Measurements from ENCODE around the gene PARK7. TPM values are rescaled to one million over a fixed set of nuclear protein-coding genes. Genes with fewer than 3 reads are reported as not detected.
"Not testable (repeated sequence)": the region's sequence is repeated elsewhere in the genome, so short reads cannot be mapped to it uniquely, and the experiment has no call there.

Gene PARK7
- total and polyA plus RNA-seq, 5 donors from 2014 or later = 150 to 527 (median 462) TPM

DNA sequence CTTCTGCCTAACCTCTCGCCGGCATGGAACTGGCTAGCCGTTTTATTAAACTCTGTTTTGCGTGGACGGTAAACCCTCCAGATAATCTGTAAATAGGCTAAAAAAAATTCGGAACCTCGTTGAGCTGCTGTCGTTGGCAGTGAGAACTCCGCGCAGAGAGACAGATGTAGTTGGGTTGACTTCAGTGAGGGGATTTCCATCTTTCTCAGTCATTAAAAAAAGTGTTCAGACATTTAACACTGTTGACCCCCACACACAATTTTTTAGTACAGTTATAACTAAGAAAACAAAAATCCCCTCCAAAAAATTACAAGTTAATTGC is 464 bp downstream of the PARK7 start:
- peak overlapping the region; percentile 91 to 100 (median 98) for H3K4me3 Mint-ChIP-seq
- no peaks in the 10 kb centered on the region for H3K27me3 ChIP-seq (ENCODE audit: control insufficient read depth, insufficient read depth, low read length)
- peak in 1 of 2 donors; percentile 3 for ATAC-seq (ENCODE audit: low read depth in 2 of 2)
- H3K9me3 ChIP-seq (ENCODE audit: control insufficient read depth in 2 of 2, low read length in 2 of 2) = no peaks in the 10 kb centered on the region
- H3K4me1 ChIP-seq (ENCODE audit: control insufficient read depth, insufficient read depth, low read length, poor library complexity, severe bottlenecking) = peaks cover 62% of the 10 kb centered on the region
- H3K9me3 Mint-ChIP-seq = peaks cover 0 to 1% (median 0%) of the 10 kb centered on the region in 7 donors
- peaks cover 26% of the 10 kb centered on the region for H3K36me3 Mint-ChIP-seq
- peak overlapping the region; percentile 91 to 97 (median 92) for H3K27ac Mint-ChIP-seq
- peaks cover 8% of the 10 kb centered on the region for H3K27me3 Mint-ChIP-seq
- H3K4me1 Mint-ChIP-seq = peaks cover 29 to 77% (median 56%) of the 10 kb centered on the region in 4 donors
- H3K36me3 ChIP-seq (ENCODE audit: control insufficient read depth, insufficient read depth, low read length) = peaks cover 34% of the 10 kb centered on the region
- peak overlapping the region; percentile 95 for H3K27ac ChIP-seq (ENCODE audit: insufficient read depth, low read length, poor library complexity, severe bottlenecking)
- DNase-seq = peak in 1 of 3 donors; percentile 37
- H3K4me3 ChIP-seq (ENCODE audit: low read depth, low read length) = peak overlapping the region; percentile 93

DNA sequence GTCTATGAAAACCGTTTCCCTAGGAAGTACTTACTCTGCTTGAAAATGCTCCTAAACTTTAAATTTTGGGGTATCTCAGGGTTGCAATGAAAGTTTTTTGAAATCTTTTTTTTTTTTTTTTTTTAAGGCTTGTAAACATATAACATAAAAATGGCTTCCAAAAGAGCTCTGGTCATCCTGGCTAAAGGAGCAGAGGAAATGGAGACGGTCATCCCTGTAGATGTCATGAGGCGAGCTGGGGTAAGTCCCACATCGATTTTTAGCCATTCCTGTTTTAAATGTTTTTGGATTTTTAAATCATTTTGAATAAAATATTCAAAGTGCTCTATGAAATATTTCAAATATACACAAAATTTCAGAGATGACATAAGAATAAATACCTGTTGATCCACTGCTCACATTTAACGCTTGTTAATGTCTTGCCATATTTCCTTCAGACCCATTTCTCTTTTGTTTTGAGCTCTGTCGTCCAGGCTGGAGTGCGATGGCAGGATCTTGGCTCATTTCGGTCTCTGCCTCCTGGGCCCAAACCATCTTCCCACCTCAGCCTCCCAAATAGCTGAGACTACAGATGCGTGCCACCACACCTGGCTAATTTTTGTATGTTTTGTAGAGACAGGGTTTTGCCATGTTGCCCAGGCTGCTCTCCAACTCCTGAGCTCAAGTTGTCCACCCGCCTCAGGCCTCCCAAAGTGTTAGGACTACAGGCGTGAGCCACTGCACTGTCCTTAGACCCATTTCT is 1.3 kb downstream of the PARK7 start:
- DNase-seq (no peak), ATAC-seq (ENCODE audit: low read depth in 2 of 2) (no peak)
- no peaks in the 10 kb centered on the region for H3K27me3 ChIP-seq (ENCODE audit: control insufficient read depth, insufficient read depth, low read length)
- peaks cover 30% of the 10 kb centered on the region for H3K36me3 Mint-ChIP-seq
- H3K4me1 Mint-ChIP-seq = peaks cover 30 to 80% (median 57%) of the 10 kb centered on the region in 4 donors
- peaks cover 8% of the 10 kb centered on the region for H3K27me3 Mint-ChIP-seq
- no peaks in the 10 kb centered on the region for H3K9me3 Mint-ChIP-seq
- no peaks in the 10 kb centered on the region for H3K9me3 ChIP-seq (ENCODE audit: control insufficient read depth in 2 of 2, low read length in 2 of 2)
- H3K4me1 ChIP-seq (ENCODE audit: control insufficient read depth, insufficient read depth, low read length, poor library complexity, severe bottlenecking) = peaks cover 63% of the 10 kb centered on the region
- peak overlapping the region; percentile 95 for H3K27ac ChIP-seq (ENCODE audit: insufficient read depth, low read length, poor library complexity, severe bottlenecking)
- peak overlapping the region; percentile 91 to 97 (median 92) for H3K27ac Mint-ChIP-seq
- H3K36me3 ChIP-seq (ENCODE audit: control insufficient read depth, insufficient read depth, low read length) = peaks cover 43% of the 10 kb centered on the region
- H3K4me3 Mint-ChIP-seq = peak overlapping the region; percentile 91 to 100 (median 98)
- H3K4me3 ChIP-seq (ENCODE audit: low read depth, low read length) = peak overlapping the region; percentile 93

DNA sequence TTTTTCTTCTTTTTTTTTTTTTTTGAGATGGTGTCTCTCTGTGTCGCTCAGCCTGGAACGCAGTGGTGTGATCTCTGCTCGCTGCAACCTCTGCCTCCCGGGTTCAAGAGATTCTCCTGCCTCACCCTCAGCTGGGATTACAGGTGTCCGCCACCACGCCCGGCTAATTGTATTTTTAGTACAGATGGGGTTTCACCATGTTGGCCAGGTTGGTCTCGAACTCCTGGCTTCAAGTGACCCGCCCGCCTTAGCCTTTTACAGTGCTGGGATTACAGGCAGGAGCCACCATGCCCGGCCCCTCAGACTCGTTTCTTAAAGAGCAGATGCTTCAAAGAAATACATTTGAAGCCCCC is 1.8 kb downstream of the PARK7 start:
- ATAC-seq (ENCODE audit: low read depth in 2 of 2) = not testable (repeated sequence)
- peaks cover 30% of the 10 kb centered on the region for H3K36me3 Mint-ChIP-seq

DNA sequence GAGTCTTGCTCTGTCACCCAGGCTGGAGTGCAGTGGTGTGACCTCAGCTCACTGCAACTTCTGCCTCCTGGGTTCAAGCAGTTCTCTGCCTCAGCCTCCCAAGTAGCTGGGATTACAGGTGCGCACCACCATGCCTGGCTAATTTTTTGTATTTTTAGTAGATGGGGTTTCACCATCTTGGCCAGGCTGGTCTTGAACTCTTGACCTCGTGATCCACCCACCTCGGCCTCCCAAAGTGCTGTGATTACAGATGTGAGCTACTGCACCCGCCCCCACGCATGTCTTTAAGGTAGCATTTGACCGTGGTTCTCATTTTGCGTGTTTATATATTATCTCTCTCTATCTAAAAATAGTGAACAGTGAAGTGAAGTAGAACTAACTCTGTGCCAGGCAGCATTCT is 2.3 kb downstream of the PARK7 start:
- peak overlapping the region; percentile 80 to 97 (median 91) for H3K27ac Mint-ChIP-seq
- not testable (repeated sequence) for H3K27me3 Mint-ChIP-seq; ATAC-seq (ENCODE audit: low read depth in 2 of 2); DNase-seq; H3K27me3 ChIP-seq (ENCODE audit: control insufficient read depth, insufficient read depth, low read length); H3K27ac ChIP-seq (ENCODE audit: insufficient read depth, low read length, poor library complexity, severe bottlenecking); H3K9me3 Mint-ChIP-seq; H3K9me3 ChIP-seq (ENCODE audit: control insufficient read depth in 2 of 2, low read length in 2 of 2)
- peaks cover 32% of the 10 kb centered on the region for H3K36me3 Mint-ChIP-seq
- H3K36me3 ChIP-seq (ENCODE audit: control insufficient read depth, insufficient read depth, low read length) = peaks cover 51% of the 10 kb centered on the region
- H3K4me1 Mint-ChIP-seq = peaks cover 30 to 82% (median 58%) of the 10 kb centered on the region in 4 donors
- H3K4me1 ChIP-seq (ENCODE audit: control insufficient read depth, insufficient read depth, low read length, poor library complexity, severe bottlenecking) = peaks cover 64% of the 10 kb centered on the region
- peak overlapping the region; percentile 91 to 99 (median 96) for H3K4me3 Mint-ChIP-seq
- H3K4me3 ChIP-seq (ENCODE audit: low read depth, low read length) = peak overlapping the region; percentile 68

More for the DNA sequence above, 1.8 kb downstream of the PARK7 start:
- H3K9me3 Mint-ChIP-seq; H3K9me3 ChIP-seq (ENCODE audit: control insufficient read depth in 2 of 2, low read length in 2 of 2); H3K27me3 ChIP-seq (ENCODE audit: control insufficient read depth, insufficient read depth, low read length); DNase-seq; H3K27me3 Mint-ChIP-seq: not testable (repeated sequence)
- H3K4me1 ChIP-seq (ENCODE audit: control insufficient read depth, insufficient read depth, low read length, poor library complexity, severe bottlenecking) = peaks cover 64% of the 10 kb centered on the region
- peaks cover 46% of the 10 kb centered on the region for H3K36me3 ChIP-seq (ENCODE audit: control insufficient read depth, insufficient read depth, low read length)
- H3K27ac Mint-ChIP-seq = peak overlapping the region; percentile 55 to 97 (median 91)
- peak overlapping the region; percentile 95 for H3K27ac ChIP-seq (ENCODE audit: insufficient read depth, low read length, poor library complexity, severe bottlenecking)
- peaks cover 30 to 80% (median 57%) of the 10 kb centered on the region in 4 donors for H3K4me1 Mint-ChIP-seq
- H3K4me3 ChIP-seq (ENCODE audit: low read depth, low read length) = peak overlapping the region; percentile 93
- peak overlapping the region; percentile 91 to 99 (median 96) for H3K4me3 Mint-ChIP-seq

DNA sequence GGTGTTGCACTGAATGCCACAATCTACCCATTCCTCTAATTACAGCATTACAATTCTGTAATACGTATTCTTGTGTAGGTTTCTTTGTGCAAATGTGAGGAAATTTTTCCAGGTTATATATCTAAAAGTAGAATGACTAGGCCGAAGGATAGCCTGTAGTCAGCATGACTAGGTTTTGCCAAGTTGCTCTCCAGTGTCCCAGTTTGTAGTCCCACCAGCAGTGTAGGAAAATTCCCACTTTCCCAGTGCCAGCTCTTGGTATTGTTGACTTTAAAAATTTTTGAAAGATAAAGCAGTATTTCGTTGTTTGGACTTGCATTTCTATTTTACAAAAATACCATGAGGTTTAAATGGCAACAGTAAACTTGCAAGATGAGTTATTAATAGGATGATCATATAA is 3.0 kb downstream of the PARK7 start:
- H3K27ac Mint-ChIP-seq = peak overlapping the region; percentile 80 to 97 (median 89)
- H3K36me3 ChIP-seq (ENCODE audit: control insufficient read depth, insufficient read depth, low read length) = peaks cover 57% of the 10 kb centered on the region

DNA sequence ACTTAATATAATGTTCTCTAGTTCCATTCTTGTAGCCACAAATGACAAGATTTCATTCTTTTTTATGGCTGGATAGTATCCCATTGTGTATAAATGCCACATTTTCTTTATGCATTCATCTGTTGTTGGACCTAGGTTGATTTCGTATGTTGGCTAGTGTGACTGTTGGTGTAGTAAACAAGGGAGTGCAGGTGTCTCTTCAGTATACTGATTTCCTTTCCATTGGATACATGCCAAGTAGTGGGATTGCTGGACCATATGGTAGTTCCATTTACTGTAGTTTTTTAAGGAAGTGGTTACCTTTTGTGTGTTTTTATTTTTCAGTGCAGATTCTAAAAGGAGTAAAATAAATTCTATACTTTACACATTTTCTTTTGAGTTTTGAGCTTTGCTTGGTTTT is 5.7 kb downstream of the PARK7 start:
- Mint-ChIP-seq H3K9me3 (no peaks in the 10 kb centered on the region), H3K4me1 (peaks cover 28 to 67% (median 44%) of the 10 kb centered on the region in 4 donors), H3K27me3 (no peaks in the 10 kb centered on the region), H3K4me3 (peak overlapping the region; percentile 42 to 87 (median 44)), H3K36me3 (peaks cover 52% of the 10 kb centered on the region), H3K27ac (peak overlapping the region; percentile 21 to 44 (median 27))
- Histone ChIP-seq H3K4me1 (ENCODE audit: control insufficient read depth, insufficient read depth, low read length, poor library complexity, severe bottlenecking) (peaks cover 55% of the 10 kb centered on the region), H3K9me3 (ENCODE audit: control insufficient read depth in 2 of 2, low read length in 2 of 2) (no peaks in the 10 kb centered on the region), H3K4me3 (ENCODE audit: low read depth, low read length) (peak overlapping the region; percentile 1), H3K27me3 (ENCODE audit: control insufficient read depth, insufficient read depth, low read length) (no peaks in the 10 kb centered on the region), H3K27ac (ENCODE audit: insufficient read depth, low read length, poor library complexity, severe bottlenecking) (no peak overlapping the region), H3K36me3 (ENCODE audit: control insufficient read depth, insufficient read depth, low read length) (peaks cover 81% of the 10 kb centered on the region)
- no peak for ATAC-seq (ENCODE audit: low read depth in 2 of 2)
- DNase-seq = no peak

More for the DNA sequence above, 3.0 kb downstream of the PARK7 start:
- peak overlapping the region; percentile 47 for H3K27ac ChIP-seq (ENCODE audit: insufficient read depth, low read length, poor library complexity, severe bottlenecking)
- H3K4me1 ChIP-seq (ENCODE audit: control insufficient read depth, insufficient read depth, low read length, poor library complexity, severe bottlenecking) = peaks cover 64% of the 10 kb centered on the region
- peak overlapping the region; percentile 91 to 99 (median 96) for H3K4me3 Mint-ChIP-seq
- no peaks in the 10 kb centered on the region for H3K9me3 ChIP-seq (ENCODE audit: control insufficient read depth in 2 of 2, low read length in 2 of 2)
- DNase-seq (no peak), ATAC-seq (ENCODE audit: low read depth in 2 of 2) (no peak)
- H3K27me3 ChIP-seq (ENCODE audit: control insufficient read depth, insufficient read depth, low read length) = no peaks in the 10 kb centered on the region
- H3K9me3 Mint-ChIP-seq = no peaks in the 10 kb centered on the region
- peak overlapping the region; percentile 68 for H3K4me3 ChIP-seq (ENCODE audit: low read depth, low read length)
- peaks cover 30 to 80% (median 58%) of the 10 kb centered on the region in 4 donors for H3K4me1 Mint-ChIP-seq
- H3K36me3 Mint-ChIP-seq = peaks cover 37% of the 10 kb centered on the region
- peaks cover 8% of the 10 kb centered on the region for H3K27me3 Mint-ChIP-seq

DNA sequence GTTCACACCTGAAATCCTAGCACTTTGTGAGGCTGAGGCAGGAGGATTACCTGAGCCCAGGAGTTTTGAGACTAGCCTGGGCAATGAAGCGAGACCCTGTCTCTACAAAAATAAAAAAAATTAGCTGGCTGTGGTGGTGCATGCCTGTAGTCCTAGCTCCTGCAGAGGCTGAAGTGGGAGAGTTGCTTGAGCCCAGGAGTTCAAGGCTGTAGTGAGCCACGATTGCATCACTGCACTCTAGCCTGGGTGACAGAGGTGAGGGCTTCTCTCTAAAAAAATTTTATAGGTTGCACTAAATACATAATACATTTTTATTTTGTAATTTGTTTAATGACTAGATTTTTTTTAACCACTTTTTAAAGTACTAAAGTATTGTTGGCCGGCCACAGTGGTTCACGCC is 6.1 kb downstream of the PARK7 start:
- ATAC-seq (ENCODE audit: low read depth in 2 of 2) = no peak
- no peak overlapping the region for H3K27ac ChIP-seq (ENCODE audit: insufficient read depth, low read length, poor library complexity, severe bottlenecking)
- peaks cover 52% of the 10 kb centered on the region for H3K36me3 Mint-ChIP-seq
- peaks cover 26 to 66% (median 40%) of the 10 kb centered on the region in 4 donors for H3K4me1 Mint-ChIP-seq
- DNase-seq = no peak
- H3K27me3 Mint-ChIP-seq = no peaks in the 10 kb centered on the region
- H3K4me1 ChIP-seq (ENCODE audit: control insufficient read depth, insufficient read depth, low read length, poor library complexity, severe bottlenecking) = peaks cover 51% of the 10 kb centered on the region
- peak overlapping the region in 2 of 4 donors; percentile 21 to 43 for H3K4me3 Mint-ChIP-seq
- peak overlapping the region; percentile 1 for H3K4me3 ChIP-seq (ENCODE audit: low read depth, low read length)
- no peaks in the 10 kb centered on the region for H3K27me3 ChIP-seq (ENCODE audit: control insufficient read depth, insufficient read depth, low read length)
- H3K36me3 ChIP-seq (ENCODE audit: control insufficient read depth, insufficient read depth, low read length) = peaks cover 84% of the 10 kb centered on the region
- no peaks in the 10 kb centered on the region for H3K9me3 ChIP-seq (ENCODE audit: control insufficient read depth in 2 of 2, low read length in 2 of 2)
- peak overlapping the region in 2 of 3 donors; percentile 21 to 44 for H3K27ac Mint-ChIP-seq
- no peaks in the 10 kb centered on the region for H3K9me3 Mint-ChIP-seq
